H9 (cell line): ENCODE data around the gene TJAP1. TPM values are rescaled to one million over a fixed set of nuclear protein-coding genes. Genes with fewer than 3 reads are reported as not detected.

Experiments
- DNase-seq: peaks from one replicate; pipeline ENCODE4 v3.0.0-alpha.2; 2017
- H2AFZ ChIP-seq: one replicate; pipeline ENCODE4 v1.6.1; 2013; ENCODE audit warnings: mild to moderate bottlenecking, low read length, control low read depth, moderate library complexity
- H2AK5ac ChIP-seq: 2 replicates; pipeline ENCODE4 v1.6.1; 2013; ENCODE audit warnings: low read length, control low read depth, mixed read lengths; ENCODE audit not compliant: insufficient read length
- H2BK120ac ChIP-seq: one replicate; pipeline ENCODE4 v1.6.1; 2013; ENCODE audit warnings: low read depth, mild to moderate bottlenecking, low read length, control low read depth, inconsistent platforms; ENCODE audit not compliant: poor library complexity, severe bottlenecking
- H2BK12ac ChIP-seq: 2 replicates; pipeline ENCODE4 v1.6.1; 2013; ENCODE audit warnings: low read length, control low read depth, mixed read lengths, low read depth; ENCODE audit not compliant: insufficient read length
- H2BK15ac ChIP-seq: 2 replicates; pipeline ENCODE4 v1.6.1; 2013; ENCODE audit warnings: low read depth, low read length, control low read depth
- H2BK20ac ChIP-seq: one replicate; pipeline ENCODE4 v1.6.1; 2013; ENCODE audit warnings: low read depth, mild to moderate bottlenecking, low read length, control low read depth, inconsistent platforms; ENCODE audit not compliant: poor library complexity, severe bottlenecking
- H2BK5ac ChIP-seq: 2 replicates; pipeline ENCODE4 v1.6.1; 2013; ENCODE audit warnings: low read length, control low read depth, mixed read lengths; ENCODE audit not compliant: insufficient read length
- H3K14ac ChIP-seq: 2 replicates; pipeline ENCODE4 v1.6.1; 2013; ENCODE audit warnings: low read length, control low read depth; ENCODE audit not compliant: insufficient read depth
- H3K18ac ChIP-seq: 2 replicates; pipeline ENCODE4 v1.6.1; 2013; ENCODE audit warnings: low read depth, mild to moderate bottlenecking, mixed read lengths, low read length, control low read depth; ENCODE audit not compliant: insufficient read length
- H3K23ac ChIP-seq: 2 replicates; pipeline ENCODE4 v1.6.1; 2013; ENCODE audit warnings: low read length, control low read depth, mixed read lengths, low read depth; ENCODE audit not compliant: insufficient read length
- H3K23me2 ChIP-seq: 2 replicates; pipeline ENCODE4 v1.6.1; 2013; ENCODE audit warnings: low read depth, mild to moderate bottlenecking, mixed read lengths, low read length, control low read depth; ENCODE audit not compliant: insufficient read length, poor library complexity, severe bottlenecking
- H3K27ac ChIP-seq: 2 replicates; pipeline ENCODE4 v1.5.1; 2013; ENCODE audit warnings: low read length, control low read depth, mixed read lengths, low read depth; ENCODE audit not compliant: insufficient read length
- H3K27me3 ChIP-seq: 2 replicates; pipeline ENCODE4 v1.6.1; 2013; ENCODE audit warnings: low read length, control low read depth, inconsistent platforms; ENCODE audit not compliant: insufficient read depth
- H3K4ac ChIP-seq: 2 replicates; pipeline ENCODE4 v1.6.1; 2013; ENCODE audit warnings: low read depth, mild to moderate bottlenecking, control low read depth, inconsistent platforms, low read length, moderate library complexity
- H3K4me1 ChIP-seq: 2 replicates; pipeline ENCODE4 v1.6.1; 2013; ENCODE audit warnings: low read length, control low read depth, inconsistent platforms; ENCODE audit not compliant: insufficient read depth
- H3K4me2 ChIP-seq: 2 replicates; pipeline ENCODE4 v1.6.1; 2013; ENCODE audit warnings: low read length, control low read depth, mixed read lengths; ENCODE audit not compliant: insufficient read length, insufficient read depth
- H3K56ac ChIP-seq: 2 replicates; pipeline ENCODE4 v1.6.1; 2013; ENCODE audit warnings: low read depth, mild to moderate bottlenecking, mixed read lengths, low read length, control low read depth; ENCODE audit not compliant: insufficient read length
- H3K79me1 ChIP-seq: 2 replicates; pipeline ENCODE4 v1.6.1; 2013; ENCODE audit warnings: low read depth, mild to moderate bottlenecking, moderate library complexity, low read length, control low read depth, inconsistent platforms; ENCODE audit not compliant: insufficient read depth, poor library complexity, severe bottlenecking
- H3K79me2 ChIP-seq: 2 replicates; pipeline ENCODE4 v1.6.1; 2013; ENCODE audit warnings: low read length, control low read depth, inconsistent platforms; ENCODE audit not compliant: insufficient read depth
- H3K9ac ChIP-seq: 2 replicates; pipeline ENCODE4 v1.6.1; 2013; ENCODE audit warnings: low read length, control low read depth, mixed read lengths; ENCODE audit not compliant: insufficient read length; ENCODE audit errors: extremely low read depth
- H3K9me3 ChIP-seq: one replicate; pipeline ENCODE4 v1.6.1; 2013; ENCODE audit warnings: low read depth, low read length, inconsistent platforms; ENCODE audit not compliant: control insufficient read depth
- H3T11ph ChIP-seq: one replicate; pipeline ENCODE4 v1.6.1; 2013; ENCODE audit warnings: mild to moderate bottlenecking, low read length, control low read depth, inconsistent platforms
- H4K20me1 ChIP-seq: one replicate; pipeline ENCODE4 v1.6.1; 2013; ENCODE audit not compliant: control insufficient read depth, insufficient read length, insufficient read depth
- H4K5ac ChIP-seq: 2 replicates; pipeline ENCODE4 v1.6.1; 2013; ENCODE audit warnings: low read depth, mild to moderate bottlenecking, mixed read lengths, low read length, control low read depth; ENCODE audit not compliant: insufficient read length
- H4K8ac ChIP-seq: replicated peaks from 2 replicates; pipeline ENCODE4 v1.6.1; 2013; ENCODE audit warnings: low read length, control low read depth, mixed read lengths, low read depth; ENCODE audit not compliant: insufficient read length
- H4K91ac ChIP-seq: 2 replicates; pipeline ENCODE4 v1.6.1; 2013; ENCODE audit warnings: low read depth, mild to moderate bottlenecking, moderate library complexity, mixed read lengths, low read length, control low read depth; ENCODE audit not compliant: insufficient read length
- H3K27ac Mint-ChIP-seq, 3 experiments: 2 replicates in 2 of 3; 3 replicates in 1 of 3; pipeline ENCODE4 v1.8.0; 2020 to 2021; ENCODE audit warnings: mixed read lengths in 3 of 3, mild to moderate bottlenecking in 1 of 3, moderate library complexity in 1 of 3
- H3K27me3 Mint-ChIP-seq: 2 replicates; pipeline ENCODE4 v1.8.0; 2021; ENCODE audit warnings: low read depth, mild to moderate bottlenecking, moderate library complexity, mixed read lengths
- H3K36me3 Mint-ChIP-seq, 3 experiments: 2 replicates in 2 of 3; 3 replicates in 1 of 3; pipeline ENCODE4 v1.8.0; 2020 to 2021; ENCODE audit warnings: low read depth in 3 of 3, mixed read lengths in 3 of 3; ENCODE audit not compliant: insufficient read depth in 1 of 3
- H3K4me1 Mint-ChIP-seq, 2 experiments: 2 replicates each; pipeline ENCODE4 v1.8.0; 2020; ENCODE audit warnings: mixed read lengths in 2 of 2
- H3K4me3 Mint-ChIP-seq, 2 experiments: 2 replicates in 1 of 2; 3 replicates in 1 of 2; pipeline ENCODE4 v1.8.0; 2020 to 2021; ENCODE audit warnings: mild to moderate bottlenecking in 2 of 2, mixed read lengths in 2 of 2, moderate library complexity in 1 of 2
- H3K9me3 Mint-ChIP-seq, 2 experiments: 2 replicates in 1 of 2; 3 replicates in 1 of 2; pipeline ENCODE4 v1.8.0; 2020; ENCODE audit warnings: mild to moderate bottlenecking in 2 of 2, mixed read lengths in 2 of 2, moderate library complexity in 1 of 2
- WGBS: extraction: QIAGEN DNeasy Blood & Tissue Kit; methylation state at CpG from one replicate; pipeline ENCODE4 v1.1.7; 2013; ENCODE audit warnings: missing lambda C conversion rate, low lambda C conversion rate, mixed read lengths; ENCODE audit not compliant: insufficient read length; ENCODE audit errors: extremely low coverage; 5-methylcytosine and 5-hydroxymethylcytosine counted together
- total RNA-seq: library from RNA; stranded (reverse); gene quantifications from 2 replicates; pipeline ENCODE4 v1.2.1, GENCODE V29; 2021
- TF ChIP-seq, protein P1 (sequence below): fragments of 200-600 bp; sonication (generic); conservative IDR thresholded peaks from 3 replicates; pipeline ENCODE4 v1.8.0; 2021; ENCODE audit warnings: antibody characterized with exemption, mild to moderate bottlenecking

Gene TJAP1
- total RNA-seq, 1 experiment from 2014 or later, result 45.1 TPM

DNA sequence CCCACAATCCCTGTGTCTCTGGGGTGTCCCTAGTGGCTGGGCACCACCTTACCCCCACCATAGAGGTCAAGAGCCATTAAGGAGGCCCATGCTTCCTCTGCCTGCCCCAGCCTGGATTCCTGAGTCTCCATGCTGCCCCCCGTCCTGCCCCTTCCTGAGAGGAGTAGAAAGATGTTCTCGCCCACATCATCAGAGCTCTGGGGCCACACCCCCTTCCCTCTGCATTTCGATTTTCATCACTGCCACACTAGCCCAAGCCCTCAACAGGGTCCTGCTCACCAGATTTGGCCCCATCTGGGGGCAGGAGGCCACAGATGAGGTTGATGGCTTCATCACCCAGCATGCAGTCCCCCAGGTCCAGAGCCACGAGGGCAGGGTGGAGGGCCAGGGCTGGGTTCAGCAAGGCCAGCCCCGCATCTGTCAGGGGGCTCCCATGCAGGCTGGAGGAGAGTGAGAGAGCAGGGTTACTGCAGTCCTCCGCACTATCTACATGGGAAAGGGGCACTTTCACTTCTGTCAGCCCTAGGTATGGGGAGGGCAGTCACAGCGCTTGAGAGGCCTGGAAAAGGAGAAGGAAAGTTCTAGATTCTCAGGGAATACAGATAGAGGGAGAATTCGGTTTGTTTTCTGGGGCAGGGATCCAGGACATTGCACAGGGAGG lies 31.2 kb downstream of the TJAP1 start:
- H3K4me1 ChIP-seq, result no peaks in the 10 kb centered on the region
- no peak overlapping the region for H3K18ac ChIP-seq
- Mint-ChIP-seq H3K27me3 (peaks cover 28% of the 10 kb centered on the region), H3K4me3 (peak overlapping the region; percentile 61 to 86), H3K27ac (no peak overlapping the region), H3K36me3 (peaks cover 19 to 46% (median 32%) of the 10 kb centered on the region in 3 experiments), H3K4me1 (peaks cover 21 to 31% of the 10 kb centered on the region in 2 experiments), H3K9me3 (peaks cover 2 to 3% of the 10 kb centered on the region in 2 experiments; a peak in 3 of 5 replicates)
- no peak overlapping the region for H2AFZ ChIP-seq
- no peak overlapping the region for H3K4ac ChIP-seq
- H3K14ac ChIP-seq, result no peak overlapping the region
- H3K27ac ChIP-seq, result no peak overlapping the region
- H2BK12ac ChIP-seq, result no peak overlapping the region
- H3K79me2 ChIP-seq, result no peaks in the 10 kb centered on the region
- no peak overlapping the region for H2BK120ac ChIP-seq
- H3K79me1 ChIP-seq, result no peaks in the 10 kb centered on the region
- H3K56ac ChIP-seq, result no peak overlapping the region
- no peaks in the 10 kb centered on the region for H4K20me1 ChIP-seq
- no peak overlapping the region for H2BK20ac ChIP-seq
- TF ChIP-seq, protein P1, sequence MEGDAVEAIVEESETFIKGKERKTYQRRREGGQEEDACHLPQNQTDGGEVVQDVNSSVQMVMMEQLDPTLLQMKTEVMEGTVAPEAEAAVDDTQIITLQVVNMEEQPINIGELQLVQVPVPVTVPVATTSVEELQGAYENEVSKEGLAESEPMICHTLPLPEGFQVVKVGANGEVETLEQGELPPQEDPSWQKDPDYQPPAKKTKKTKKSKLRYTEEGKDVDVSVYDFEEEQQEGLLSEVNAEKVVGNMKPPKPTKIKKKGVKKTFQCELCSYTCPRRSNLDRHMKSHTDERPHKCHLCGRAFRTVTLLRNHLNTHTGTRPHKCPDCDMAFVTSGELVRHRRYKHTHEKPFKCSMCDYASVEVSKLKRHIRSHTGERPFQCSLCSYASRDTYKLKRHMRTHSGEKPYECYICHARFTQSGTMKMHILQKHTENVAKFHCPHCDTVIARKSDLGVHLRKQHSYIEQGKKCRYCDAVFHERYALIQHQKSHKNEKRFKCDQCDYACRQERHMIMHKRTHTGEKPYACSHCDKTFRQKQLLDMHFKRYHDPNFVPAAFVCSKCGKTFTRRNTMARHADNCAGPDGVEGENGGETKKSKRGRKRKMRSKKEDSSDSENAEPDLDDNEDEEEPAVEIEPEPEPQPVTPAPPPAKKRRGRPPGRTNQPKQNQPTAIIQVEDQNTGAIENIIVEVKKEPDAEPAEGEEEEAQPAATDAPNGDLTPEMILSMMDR, result peak; percentile 17; the same call in 1 of the 3 replicates
- H3K23me2 ChIP-seq, result peaks cover 5% of the 10 kb centered on the region
- no peak overlapping the region for H4K91ac ChIP-seq
- no peak overlapping the region for H2BK15ac ChIP-seq
- H3K9me3 ChIP-seq, result no peaks in the 10 kb centered on the region
- no peak overlapping the region for H3K9ac ChIP-seq
- no peak overlapping the region for H3K23ac ChIP-seq
- H3K4me2 ChIP-seq, result no peak overlapping the region
- H3K27me3 ChIP-seq, result peaks cover 8% of the 10 kb centered on the region; the same call in 1 of the 2 replicates
- no peak overlapping the region for H4K5ac ChIP-seq
- DNase-seq, result no peak
- no peak overlapping the region for H2AK5ac ChIP-seq
- H3T11ph ChIP-seq, result no peak overlapping the region
- no peak overlapping the region for H2BK5ac ChIP-seq
- H4K8ac ChIP-seq, result no peak overlapping the region
- no CpG with 5 or more reads among the region's 8 CpGs for WGBS
